H9 (cell line): ENCODE results near the gene DSG4. TPM values are rescaled to one million over a fixed set of nuclear protein-coding genes. Genes with fewer than 3 reads are reported as not detected.

ENCODE experiments used
- DNase-seq: peaks from one replicate; pipeline ENCODE4 v3.0.0-alpha.2; 2017
- H2AFZ ChIP-seq: one replicate; pipeline ENCODE4 v1.6.1; 2013; ENCODE audit warnings: mild to moderate bottlenecking, low read length, control low read depth, moderate library complexity
- H2AK5ac ChIP-seq: 2 replicates; pipeline ENCODE4 v1.6.1; 2013; ENCODE audit warnings: low read length, control low read depth, mixed read lengths; ENCODE audit not compliant: insufficient read length
- H2BK120ac ChIP-seq: one replicate; pipeline ENCODE4 v1.6.1; 2013; ENCODE audit warnings: low read depth, mild to moderate bottlenecking, low read length, control low read depth, inconsistent platforms; ENCODE audit not compliant: poor library complexity, severe bottlenecking
- H2BK12ac ChIP-seq: 2 replicates; pipeline ENCODE4 v1.6.1; 2013; ENCODE audit warnings: low read length, control low read depth, mixed read lengths, low read depth; ENCODE audit not compliant: insufficient read length
- H2BK15ac ChIP-seq: 2 replicates; pipeline ENCODE4 v1.6.1; 2013; ENCODE audit warnings: low read depth, low read length, control low read depth
- H2BK20ac ChIP-seq: one replicate; pipeline ENCODE4 v1.6.1; 2013; ENCODE audit warnings: low read depth, mild to moderate bottlenecking, low read length, control low read depth, inconsistent platforms; ENCODE audit not compliant: poor library complexity, severe bottlenecking
- H2BK5ac ChIP-seq: 2 replicates; pipeline ENCODE4 v1.6.1; 2013; ENCODE audit warnings: low read length, control low read depth, mixed read lengths; ENCODE audit not compliant: insufficient read length
- H3K14ac ChIP-seq: 2 replicates; pipeline ENCODE4 v1.6.1; 2013; ENCODE audit warnings: low read length, control low read depth; ENCODE audit not compliant: insufficient read depth
- H3K18ac ChIP-seq: 2 replicates; pipeline ENCODE4 v1.6.1; 2013; ENCODE audit warnings: low read depth, mild to moderate bottlenecking, mixed read lengths, low read length, control low read depth; ENCODE audit not compliant: insufficient read length
- H3K23ac ChIP-seq: 2 replicates; pipeline ENCODE4 v1.6.1; 2013; ENCODE audit warnings: low read length, control low read depth, mixed read lengths, low read depth; ENCODE audit not compliant: insufficient read length
- H3K23me2 ChIP-seq: 2 replicates; pipeline ENCODE4 v1.6.1; 2013; ENCODE audit warnings: low read depth, mild to moderate bottlenecking, mixed read lengths, low read length, control low read depth; ENCODE audit not compliant: insufficient read length, poor library complexity, severe bottlenecking
- H3K27ac ChIP-seq: 2 replicates; pipeline ENCODE4 v1.5.1; 2013; ENCODE audit warnings: low read length, control low read depth, mixed read lengths, low read depth; ENCODE audit not compliant: insufficient read length
- H3K27me3 ChIP-seq: 2 replicates; pipeline ENCODE4 v1.6.1; 2013; ENCODE audit warnings: low read length, control low read depth, inconsistent platforms; ENCODE audit not compliant: insufficient read depth
- H3K4ac ChIP-seq: 2 replicates; pipeline ENCODE4 v1.6.1; 2013; ENCODE audit warnings: low read depth, mild to moderate bottlenecking, control low read depth, inconsistent platforms, low read length, moderate library complexity
- H3K4me1 ChIP-seq: 2 replicates; pipeline ENCODE4 v1.6.1; 2013; ENCODE audit warnings: low read length, control low read depth, inconsistent platforms; ENCODE audit not compliant: insufficient read depth
- H3K4me2 ChIP-seq: 2 replicates; pipeline ENCODE4 v1.6.1; 2013; ENCODE audit warnings: low read length, control low read depth, mixed read lengths; ENCODE audit not compliant: insufficient read length, insufficient read depth
- H3K56ac ChIP-seq: 2 replicates; pipeline ENCODE4 v1.6.1; 2013; ENCODE audit warnings: low read depth, mild to moderate bottlenecking, mixed read lengths, low read length, control low read depth; ENCODE audit not compliant: insufficient read length
- H3K79me1 ChIP-seq: 2 replicates; pipeline ENCODE4 v1.6.1; 2013; ENCODE audit warnings: low read depth, mild to moderate bottlenecking, moderate library complexity, low read length, control low read depth, inconsistent platforms; ENCODE audit not compliant: insufficient read depth, poor library complexity, severe bottlenecking
- H3K79me2 ChIP-seq: 2 replicates; pipeline ENCODE4 v1.6.1; 2013; ENCODE audit warnings: low read length, control low read depth, inconsistent platforms; ENCODE audit not compliant: insufficient read depth
- H3K9ac ChIP-seq: 2 replicates; pipeline ENCODE4 v1.6.1; 2013; ENCODE audit warnings: low read length, control low read depth, mixed read lengths; ENCODE audit not compliant: insufficient read length; ENCODE audit errors: extremely low read depth
- H3K9me3 ChIP-seq: one replicate; pipeline ENCODE4 v1.6.1; 2013; ENCODE audit warnings: low read depth, low read length, inconsistent platforms; ENCODE audit not compliant: control insufficient read depth
- H3T11ph ChIP-seq: one replicate; pipeline ENCODE4 v1.6.1; 2013; ENCODE audit warnings: mild to moderate bottlenecking, low read length, control low read depth, inconsistent platforms
- H4K20me1 ChIP-seq: one replicate; pipeline ENCODE4 v1.6.1; 2013; ENCODE audit not compliant: control insufficient read depth, insufficient read length, insufficient read depth
- H4K5ac ChIP-seq: 2 replicates; pipeline ENCODE4 v1.6.1; 2013; ENCODE audit warnings: low read depth, mild to moderate bottlenecking, mixed read lengths, low read length, control low read depth; ENCODE audit not compliant: insufficient read length
- H4K8ac ChIP-seq: replicated peaks from 2 replicates; pipeline ENCODE4 v1.6.1; 2013; ENCODE audit warnings: low read length, control low read depth, mixed read lengths, low read depth; ENCODE audit not compliant: insufficient read length
- H4K91ac ChIP-seq: 2 replicates; pipeline ENCODE4 v1.6.1; 2013; ENCODE audit warnings: low read depth, mild to moderate bottlenecking, moderate library complexity, mixed read lengths, low read length, control low read depth; ENCODE audit not compliant: insufficient read length
- H3K27ac Mint-ChIP-seq, 3 experiments: 2 replicates in 2 of 3; 3 replicates in 1 of 3; pipeline ENCODE4 v1.8.0; 2020 to 2021; ENCODE audit warnings: mixed read lengths in 3 of 3, mild to moderate bottlenecking in 1 of 3, moderate library complexity in 1 of 3
- H3K27me3 Mint-ChIP-seq: 2 replicates; pipeline ENCODE4 v1.8.0; 2021; ENCODE audit warnings: low read depth, mild to moderate bottlenecking, moderate library complexity, mixed read lengths
- H3K36me3 Mint-ChIP-seq, 3 experiments: 2 replicates in 2 of 3; 3 replicates in 1 of 3; pipeline ENCODE4 v1.8.0; 2020 to 2021; ENCODE audit warnings: low read depth in 3 of 3, mixed read lengths in 3 of 3; ENCODE audit not compliant: insufficient read depth in 1 of 3
- H3K4me1 Mint-ChIP-seq, 2 experiments: 2 replicates each; pipeline ENCODE4 v1.8.0; 2020; ENCODE audit warnings: mixed read lengths in 2 of 2
- H3K4me3 Mint-ChIP-seq, 2 experiments: 2 replicates in 1 of 2; 3 replicates in 1 of 2; pipeline ENCODE4 v1.8.0; 2020 to 2021; ENCODE audit warnings: mild to moderate bottlenecking in 2 of 2, mixed read lengths in 2 of 2, moderate library complexity in 1 of 2
- H3K9me3 Mint-ChIP-seq, 2 experiments: 2 replicates in 1 of 2; 3 replicates in 1 of 2; pipeline ENCODE4 v1.8.0; 2020; ENCODE audit warnings: mild to moderate bottlenecking in 2 of 2, mixed read lengths in 2 of 2, moderate library complexity in 1 of 2
- WGBS: extraction: QIAGEN DNeasy Blood & Tissue Kit; methylation state at CpG from one replicate; pipeline ENCODE4 v1.1.7; 2013; ENCODE audit warnings: missing lambda C conversion rate, low lambda C conversion rate, mixed read lengths; ENCODE audit not compliant: insufficient read length; ENCODE audit errors: extremely low coverage; 5-methylcytosine and 5-hydroxymethylcytosine counted together
- total RNA-seq: library from RNA; stranded (reverse); gene quantifications from 2 replicates; pipeline ENCODE4 v1.2.1, GENCODE V29; 2021
- TF ChIP-seq, protein P1 (sequence below): fragments of 200-600 bp; sonication (generic); conservative IDR thresholded peaks from 3 replicates; pipeline ENCODE4 v1.8.0; 2021; ENCODE audit warnings: antibody characterized with exemption, mild to moderate bottlenecking

DSG4 gene
- total RNA-seq, 1 experiment from 2014 or later, result not detected

DNA sequence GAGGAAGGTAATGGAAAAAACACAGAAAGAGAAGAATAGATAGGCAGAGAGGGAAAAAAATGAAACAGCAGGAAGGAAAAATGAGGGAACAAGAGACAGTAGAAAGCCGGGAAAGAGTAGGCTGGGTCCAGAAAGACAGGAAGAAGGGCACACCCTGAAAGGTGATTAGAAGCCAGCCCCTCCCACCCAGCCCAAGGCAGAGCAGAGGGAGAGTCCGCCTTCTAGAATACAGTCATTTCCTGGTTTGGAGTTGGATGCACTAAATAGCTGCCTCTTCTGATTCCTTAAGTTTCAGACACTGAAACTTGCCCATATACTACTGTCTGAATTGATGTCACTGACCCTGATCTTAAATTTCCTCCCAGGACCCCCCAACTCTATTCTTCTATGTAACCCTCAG lies 53.0 kb downstream of the DSG4 start:
- Histone ChIP-seq H3K27ac (no peak overlapping the region), H2BK20ac (no peak overlapping the region), H2AFZ (no peak overlapping the region), H3K9me3 (no peaks in the 10 kb centered on the region), H4K91ac (no peak overlapping the region), H3K23me2 (no peaks in the 10 kb centered on the region), H3T11ph (no peak overlapping the region), H3K18ac (no peak overlapping the region), H3K4me2 (no peak overlapping the region), H2BK5ac (no peak overlapping the region), H2BK15ac (no peak overlapping the region), H2AK5ac (no peak overlapping the region), H3K9ac (no peak overlapping the region), H4K20me1 (no peaks in the 10 kb centered on the region), H3K56ac (no peak overlapping the region), H3K4ac (no peak overlapping the region), H2BK120ac (no peak overlapping the region), H3K27me3 (no peaks in the 10 kb centered on the region), H4K8ac (no peak overlapping the region), H3K14ac (no peak overlapping the region), H2BK12ac (no peak overlapping the region), H4K5ac (no peak overlapping the region), H3K79me1 (no peaks in the 10 kb centered on the region), H3K23ac (no peak overlapping the region), H3K4me1 (no peaks in the 10 kb centered on the region), H3K79me2 (no peaks in the 10 kb centered on the region)
- no CpG with 5 or more reads among the region's 2 CpGs for WGBS
- TF ChIP-seq, protein P1, sequence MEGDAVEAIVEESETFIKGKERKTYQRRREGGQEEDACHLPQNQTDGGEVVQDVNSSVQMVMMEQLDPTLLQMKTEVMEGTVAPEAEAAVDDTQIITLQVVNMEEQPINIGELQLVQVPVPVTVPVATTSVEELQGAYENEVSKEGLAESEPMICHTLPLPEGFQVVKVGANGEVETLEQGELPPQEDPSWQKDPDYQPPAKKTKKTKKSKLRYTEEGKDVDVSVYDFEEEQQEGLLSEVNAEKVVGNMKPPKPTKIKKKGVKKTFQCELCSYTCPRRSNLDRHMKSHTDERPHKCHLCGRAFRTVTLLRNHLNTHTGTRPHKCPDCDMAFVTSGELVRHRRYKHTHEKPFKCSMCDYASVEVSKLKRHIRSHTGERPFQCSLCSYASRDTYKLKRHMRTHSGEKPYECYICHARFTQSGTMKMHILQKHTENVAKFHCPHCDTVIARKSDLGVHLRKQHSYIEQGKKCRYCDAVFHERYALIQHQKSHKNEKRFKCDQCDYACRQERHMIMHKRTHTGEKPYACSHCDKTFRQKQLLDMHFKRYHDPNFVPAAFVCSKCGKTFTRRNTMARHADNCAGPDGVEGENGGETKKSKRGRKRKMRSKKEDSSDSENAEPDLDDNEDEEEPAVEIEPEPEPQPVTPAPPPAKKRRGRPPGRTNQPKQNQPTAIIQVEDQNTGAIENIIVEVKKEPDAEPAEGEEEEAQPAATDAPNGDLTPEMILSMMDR, result no peak
- peaks cover 0 to 8% of the 10 kb centered on the region in 2 experiments; a peak in 2 of 5 replicates for H3K9me3 Mint-ChIP-seq
- H3K36me3 Mint-ChIP-seq, result peaks cover 0 to 15% (median 8%) of the 10 kb centered on the region in 3 experiments; a peak in 3 of 7 replicates
- peak overlapping the region in 1 of 3 experiments; percentile 9; a peak in 1 of 7 replicates for H3K27ac Mint-ChIP-seq
- peak; percentile 56 for DNase-seq
- H3K27me3 Mint-ChIP-seq, result no peaks in the 10 kb centered on the region
- H3K4me1 Mint-ChIP-seq, result peaks cover 9 to 10% of the 10 kb centered on the region in 2 experiments
- H3K4me3 Mint-ChIP-seq, result no peak overlapping the region
